Astrocyte of the hippocampus (primary cell): ENCODE results near the gene ATG4A.
A peak's percentile ranks its signal among the peaks of the same experiment; 100 is the strongest.

Experiments
- DNase-seq: peaks from one replicate; pipeline ENCODE4 v3.0.0; 2011; ENCODE audit warnings: low read depth, low spot score

Gene ATG4A

DNA sequence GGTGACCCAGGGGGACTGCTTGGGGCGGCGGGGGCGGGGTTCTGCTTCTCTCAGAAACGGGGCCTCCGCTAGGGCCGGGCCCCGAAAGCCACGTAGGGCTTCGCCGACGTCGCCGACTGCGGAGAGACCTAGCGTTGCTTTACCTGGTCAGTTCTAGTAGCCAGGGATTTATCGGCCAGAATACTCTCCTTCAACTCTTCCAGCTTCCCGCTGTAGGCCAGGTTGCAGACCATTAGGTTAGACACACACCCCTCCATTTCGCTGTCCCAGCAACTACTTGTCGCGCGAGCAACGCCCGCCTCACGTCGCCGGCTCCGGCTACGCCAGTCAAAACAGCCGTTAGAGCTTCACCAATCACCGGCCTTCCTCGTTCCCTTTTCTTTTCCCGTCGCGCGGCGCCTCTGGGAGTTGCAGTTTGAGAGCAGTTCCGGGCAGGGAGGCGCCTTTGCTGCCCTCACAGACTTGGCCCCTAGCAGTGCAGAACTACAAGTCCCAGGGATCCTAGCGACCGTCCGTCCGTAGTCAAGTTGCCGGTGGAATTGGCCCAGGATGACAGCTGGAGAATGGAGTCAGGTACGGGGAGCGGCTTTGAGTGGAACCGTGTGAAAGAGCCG, at the start of gene ATG4A, which contains the start of gene PSMD10:
ATG4A (plus strand) TSS at position 515 of the 614 bp plus-strand sequence; CDS start at position 564, 49 bp downstream.
PSMD10 (minus strand) TSS at position 279 of the 614 bp plus-strand sequence; CDS start at position 257, 22 bp downstream.
- peak; percentile 96 for DNase-seq

DNA sequence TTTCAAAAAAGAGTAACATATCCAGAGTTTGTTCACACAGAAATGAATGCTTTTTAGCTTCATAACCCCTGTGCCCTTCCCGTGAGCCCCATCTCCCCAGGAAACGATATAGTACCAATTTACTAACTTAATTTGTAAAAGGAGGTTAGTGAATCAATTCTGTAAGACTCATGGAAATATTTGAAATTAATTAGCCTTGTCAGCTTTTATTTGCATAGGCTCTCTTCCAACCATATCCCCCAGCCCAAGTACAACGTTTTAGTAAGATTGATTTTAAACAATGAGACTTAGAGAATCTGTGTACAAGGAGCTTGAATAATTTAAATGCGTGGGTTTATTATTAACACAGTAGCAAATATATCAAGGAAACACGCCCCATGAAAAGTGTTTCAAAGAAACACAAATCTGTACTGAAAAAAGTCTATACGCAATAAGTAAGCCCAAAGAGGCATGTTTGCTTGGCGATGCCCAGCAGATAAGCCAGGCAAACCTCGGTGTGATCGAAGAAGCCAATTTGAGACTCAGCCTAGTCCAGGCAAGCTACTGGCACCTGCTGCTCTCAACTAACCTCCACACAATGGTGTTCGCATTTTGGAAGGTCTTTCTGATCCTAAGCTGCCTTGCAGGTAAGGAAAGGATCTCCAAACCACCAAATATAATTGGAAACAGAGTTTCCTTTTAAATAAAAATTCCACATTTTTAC, 46.9 kb upstream of the ATG4A start, which contains the start of gene VSIG1:
VSIG1 (plus strand) TSS at position 512 of the 703 bp plus-strand sequence; CDS start at position 578, 66 bp downstream.
- no peak for DNase-seq

GRCh38 chrX:108049649-108050048, 41.9 kb upstream of the ATG4A start:
- no peak for DNase-seq

GRCh38 chrX:108053218-108053617, 38.4 kb upstream of the ATG4A start:
- no peak for DNase-seq

DNA sequence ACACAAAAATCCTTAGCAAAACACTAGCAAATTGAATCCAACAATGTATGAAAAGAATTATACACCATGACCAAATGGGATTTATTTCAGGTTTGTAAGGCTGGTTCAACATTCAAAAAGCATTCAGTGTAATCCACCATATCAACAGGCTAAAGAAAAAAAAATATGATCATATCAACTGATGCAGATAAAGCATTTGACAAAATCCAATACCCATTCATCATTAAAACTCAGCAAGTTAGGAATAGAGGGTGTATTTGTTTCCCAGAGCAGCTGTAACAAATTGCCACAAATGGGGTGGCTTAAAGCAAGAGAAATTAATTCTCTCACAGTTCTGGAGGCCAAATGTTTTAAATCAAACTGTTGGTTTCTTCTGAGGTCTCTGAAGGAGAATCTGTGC, 36.0 kb upstream of the ATG4A start:
- DNase-seq, result no peak

DNA sequence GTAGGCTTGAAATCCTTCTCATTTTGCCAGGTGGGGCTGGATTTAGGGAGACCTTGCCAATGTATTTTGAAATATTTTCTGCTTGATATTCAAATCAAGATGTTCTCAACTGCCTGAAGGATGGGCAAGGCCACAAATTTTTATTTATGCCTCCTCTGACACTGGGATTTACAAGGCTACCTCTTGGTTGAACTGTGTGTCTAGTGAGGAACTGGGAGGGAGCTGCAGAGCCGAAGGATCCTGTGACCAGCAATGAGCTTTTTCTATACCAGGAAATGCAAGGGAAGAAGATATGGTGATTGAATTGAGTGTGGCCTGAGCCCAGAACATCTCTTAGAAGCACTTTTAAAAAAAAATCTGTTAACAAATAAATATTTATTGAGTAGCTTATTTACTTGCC, 31.8 kb upstream of the ATG4A start:
- DNase-seq, result no peak

DNA sequence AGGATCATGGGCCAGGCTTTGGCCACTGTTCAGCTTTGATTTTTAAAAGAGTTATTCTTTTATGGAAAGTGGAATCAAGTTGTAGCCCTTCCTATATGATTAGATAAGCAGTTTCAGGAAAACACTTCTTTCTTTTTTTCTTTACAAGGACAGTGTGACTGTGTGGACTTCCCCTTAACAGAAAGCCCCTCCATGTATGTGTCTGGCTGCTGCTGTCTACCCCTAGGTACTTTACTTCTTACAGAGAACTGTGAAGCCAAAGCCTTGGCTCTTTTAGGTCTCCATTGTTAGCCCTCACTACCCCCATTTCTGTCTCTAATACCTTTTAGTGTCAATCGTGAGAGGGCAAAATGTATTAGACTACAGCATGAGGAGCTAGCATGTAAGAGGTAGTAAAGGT, 27.6 kb upstream of the ATG4A start:
- no peak for DNase-seq

GRCh38 chrX:108064613-108065012, 27.0 kb upstream of the ATG4A start:
- DNase-seq, result no peak

GRCh38 chrX:108068121-108068520, 23.5 kb upstream of the ATG4A start:
- no peak for DNase-seq

GRCh38 chrX:108070891-108071290, 20.7 kb upstream of the ATG4A start:
- peak; percentile 32 for DNase-seq

GRCh38 chrX:108071578-108071977, 20.0 kb upstream of the ATG4A start:
- DNase-seq, result peak; percentile 5

DNA sequence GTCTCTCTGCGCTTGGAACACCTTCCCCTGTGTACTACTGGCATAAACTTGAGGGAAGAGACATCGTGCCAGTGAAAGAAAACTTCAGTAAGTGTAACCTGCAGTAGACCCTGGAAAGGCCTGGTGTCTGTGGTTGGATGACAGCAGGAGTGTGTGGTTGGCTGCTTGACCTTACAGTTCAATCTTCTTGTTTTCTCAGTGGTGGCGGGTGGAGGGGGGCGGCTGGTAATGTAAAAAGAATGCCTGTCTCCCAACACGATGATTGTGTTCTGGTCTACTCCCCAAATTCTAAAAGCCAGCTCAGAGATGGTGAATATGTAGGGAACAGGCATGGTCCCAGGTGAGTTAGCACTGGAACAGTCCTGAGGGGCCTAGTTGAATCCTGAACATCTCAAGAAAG, 18.8 kb upstream of the ATG4A start:
- DNase-seq, result peak; percentile 53

GRCh38 chrX:108081110-108081509, 10.5 kb upstream of the ATG4A start:
- DNase-seq, result no peak

GRCh38 chrX:108087792-108088191, 3.8 kb upstream of the ATG4A start:
- DNase-seq, result no peak

- no peak for DNase-seq
Measured at GRCh38 chrX:108088511-108088910, 3.1 kb upstream of the ATG4A start.

DNA sequence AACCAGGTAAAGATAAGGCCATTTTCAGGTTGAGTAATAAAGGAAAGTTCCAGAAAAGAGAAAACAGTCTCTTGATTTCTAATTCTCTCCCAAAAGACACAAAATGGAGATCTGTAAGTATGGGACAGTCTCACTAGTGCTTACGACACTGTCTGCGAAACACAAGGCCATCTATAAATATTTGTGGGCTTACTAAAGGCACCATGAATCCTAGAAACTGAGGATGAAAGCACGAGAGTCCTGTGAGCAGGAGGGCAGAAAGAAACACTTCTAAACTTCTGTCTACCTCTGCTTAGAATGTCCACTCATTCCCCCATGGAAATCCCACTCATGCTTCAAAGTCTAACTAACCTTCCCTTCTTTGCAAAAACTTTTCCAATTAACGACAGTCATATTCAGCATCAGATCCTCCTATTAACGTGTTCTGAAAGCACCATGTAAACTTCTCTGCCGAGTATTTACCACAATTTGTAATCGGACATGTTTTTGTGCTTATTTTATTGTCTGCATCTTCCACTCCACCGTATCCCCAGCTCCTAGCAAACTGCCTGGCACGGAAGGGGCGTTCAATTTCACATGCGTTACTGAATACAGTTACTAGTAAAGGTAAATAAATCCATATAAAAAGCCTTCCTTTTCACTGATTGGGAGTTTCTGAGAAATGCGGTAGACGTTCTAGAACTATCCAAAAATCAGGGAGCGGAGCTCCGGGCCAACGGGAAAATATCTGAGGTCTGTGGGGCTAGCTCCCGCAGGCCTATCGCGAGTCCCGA, 901 bp upstream of the ATG4A start:
- peak; percentile 28 for DNase-seq

- no peak for DNase-seq
Measured at GRCh38 chrX:108091878-108092291, 307 bp downstream of the ATG4A start.

- no peak for DNase-seq
Measured at GRCh38 chrX:108097380-108097779, 5.8 kb downstream of the ATG4A start.

- no peak for DNase-seq
Measured at GRCh38 chrX:108105473-108105872, 13.9 kb downstream of the ATG4A start.

GRCh38 chrX:108114541-108114940, 23.0 kb downstream of the ATG4A start:
- no peak for DNase-seq

GRCh38 chrX:108117988-108118387, 26.4 kb downstream of the ATG4A start:
- no peak for DNase-seq

DNA sequence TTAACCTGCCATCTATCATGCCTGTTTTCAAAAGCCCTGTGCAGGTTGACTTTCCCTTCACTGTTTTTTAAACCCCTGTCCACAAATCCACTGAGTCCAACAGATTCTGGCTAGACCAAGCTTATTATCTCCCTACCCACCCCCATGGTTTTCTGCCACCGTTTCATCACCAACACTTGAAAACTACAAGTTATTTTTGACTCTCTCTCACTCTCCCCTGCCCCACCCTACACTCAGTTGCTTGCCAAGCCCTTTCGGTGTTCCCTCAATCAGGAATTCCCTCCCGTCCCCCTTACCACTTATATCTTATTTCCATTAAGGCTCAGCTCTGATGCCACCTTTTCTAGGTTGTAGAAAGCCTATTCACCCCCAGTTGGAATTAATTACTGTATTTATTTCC, 29.7 kb downstream of the ATG4A start:
- no peak for DNase-seq
